GM21526 (cell line): ENCODE data around the gene SNAPC4.
"Not testable (repeated sequence)": the region's sequence is repeated elsewhere in the genome, so short reads cannot be mapped to it uniquely, and the experiment has no call there.

ENCODE experiments used
- ATAC-seq: cut with Tn5 transposase; IDR thresholded peaks from one replicate; pipeline ENCODE4 v1.9.1; 2021; ENCODE audit warnings: moderate library complexity; ENCODE audit not compliant: unreplicated experiment, low FRiP score

Gene SNAPC4

GRCh38 chr9:136410500-136411287 lies 10.7 kb upstream of the SNAPC4 start, which contains the start of the genes ENTR1 and PMPCA:
Gene ENTR1 (minus strand): TSS chr9:136410614. CDS start chr9:136410397, 217 bp downstream.
Gene PMPCA (plus strand): TSS chr9:136410658. CDS start chr9:136410669, 11 bp downstream.
- ATAC-seq, result peak; percentile 67

DNA sequence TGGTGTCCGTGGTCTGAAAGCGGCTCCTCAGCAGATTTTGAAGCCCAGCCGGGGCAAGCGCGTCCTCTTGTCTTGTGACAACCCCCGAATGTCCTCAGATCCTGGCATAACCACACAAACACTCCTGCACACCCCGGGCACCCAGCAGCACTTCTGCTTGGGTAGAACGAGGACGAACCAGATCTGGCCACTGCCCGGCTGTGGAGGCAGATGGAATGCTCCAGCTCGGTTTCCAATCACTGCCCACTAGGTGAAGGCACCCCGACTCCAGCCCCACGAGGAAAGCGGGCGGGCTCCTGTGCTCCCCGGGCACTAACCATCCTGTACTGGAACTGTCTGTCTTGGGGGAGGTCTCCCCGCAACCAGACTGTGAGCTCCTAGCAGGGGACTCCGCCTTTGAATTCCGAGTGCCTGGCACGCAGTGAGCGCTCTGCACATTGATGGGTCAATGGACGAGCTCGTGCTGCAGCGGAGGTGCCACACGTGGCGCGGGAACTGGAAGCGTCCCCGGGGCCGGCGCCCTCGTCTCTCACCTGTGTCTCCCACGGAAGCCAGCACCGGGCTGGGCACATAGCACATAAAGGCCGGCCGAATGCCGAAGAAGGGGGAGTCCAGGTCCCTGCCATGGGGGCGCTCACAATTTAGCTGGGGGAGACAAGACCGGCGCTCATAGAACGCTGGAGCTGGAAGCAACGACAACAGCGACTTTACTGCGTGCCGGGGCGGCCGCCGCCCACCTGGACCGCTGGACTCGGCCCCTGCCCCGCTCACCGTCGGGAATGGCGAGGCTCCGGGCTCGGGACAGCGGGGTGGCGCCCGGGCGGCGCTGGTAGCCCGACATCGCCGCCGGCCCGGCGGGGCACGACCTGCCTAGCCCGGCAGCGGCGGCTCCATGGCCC lies 9.8 kb upstream of the SNAPC4 start:
- peak; percentile 26 for ATAC-seq

- no peak for ATAC-seq
Observed at GRCh38 chr9:136407911-136408310, 7.9 kb upstream of the SNAPC4 start.

GRCh38 chr9:136407061-136407460 lies 7.1 kb upstream of the SNAPC4 start:
- not testable (repeated sequence) for ATAC-seq

GRCh38 chr9:136405904-136406303 lies 5.9 kb upstream of the SNAPC4 start:
- not testable (repeated sequence) for ATAC-seq

DNA sequence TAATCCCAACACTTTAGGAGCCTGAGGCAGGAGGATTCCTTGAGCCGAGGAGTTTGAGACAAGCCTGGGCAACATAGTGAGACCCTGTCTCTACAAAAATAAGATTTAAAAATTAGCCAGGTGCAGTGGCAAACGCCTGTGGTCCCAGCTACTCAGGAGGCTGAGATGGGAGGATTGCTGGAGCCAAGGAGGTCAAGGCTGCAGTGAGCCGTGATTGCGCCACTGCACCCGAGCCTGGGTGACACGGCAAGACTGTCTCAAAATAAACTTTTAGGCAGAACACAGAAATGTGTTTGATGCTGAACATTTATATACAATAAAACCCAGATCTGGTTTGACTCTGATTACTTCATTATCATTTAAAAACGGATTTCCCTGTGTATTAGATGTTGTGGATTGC lies 5.5 kb upstream of the SNAPC4 start:
- no peak for ATAC-seq

- ATAC-seq, result no peak
Observed at GRCh38 chr9:136404801-136405136, 4.8 kb upstream of the SNAPC4 start.

- ATAC-seq, result no peak
Observed at GRCh38 chr9:136403915-136404800, 4.2 kb upstream of the SNAPC4 start.

- no peak for ATAC-seq
Observed at GRCh38 chr9:136403538-136403914, 3.6 kb upstream of the SNAPC4 start.

GRCh38 chr9:136402067-136402466 lies 2.1 kb upstream of the SNAPC4 start:
- no peak for ATAC-seq

DNA sequence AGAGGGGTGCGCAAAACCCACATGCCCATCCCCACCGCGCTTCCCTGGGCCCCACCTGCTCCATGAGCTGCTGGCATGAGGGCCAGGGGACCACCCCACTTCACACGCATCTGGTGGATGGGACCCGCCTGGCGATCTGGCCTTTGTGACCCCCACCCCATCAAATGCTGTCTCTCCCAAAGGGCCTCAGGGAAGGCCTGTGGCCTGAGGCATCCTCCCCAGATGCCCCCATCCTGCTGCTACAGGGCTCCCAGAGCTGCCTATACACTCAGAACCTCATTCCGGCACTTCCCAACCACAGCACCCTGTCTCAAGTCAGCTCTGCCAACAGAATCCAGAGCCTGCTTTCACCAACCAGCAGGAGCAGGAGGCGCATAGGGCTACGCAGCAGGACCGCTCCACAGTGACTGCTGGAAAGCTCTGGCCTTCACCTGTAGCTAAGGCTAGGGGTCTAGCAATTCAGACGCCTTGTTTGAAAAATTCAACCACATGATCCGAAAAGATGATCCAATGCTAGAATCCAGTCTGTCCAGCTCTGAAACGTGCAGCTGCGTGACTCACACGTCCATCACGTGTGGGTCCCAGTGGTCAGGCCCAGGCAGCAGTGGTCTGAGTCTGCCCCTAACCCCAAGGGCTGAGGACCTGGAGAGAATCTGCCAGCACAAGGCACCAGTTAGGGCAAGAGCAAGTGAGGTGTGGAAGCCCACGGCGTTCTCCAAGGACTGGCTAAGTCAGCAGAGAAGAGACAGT lies 1.4 kb upstream of the SNAPC4 start:
- no peak for ATAC-seq

GRCh38 chr9:136399176-136400037 lies 563 bp downstream of the SNAPC4 start:
- ATAC-seq, result no peak

DNA sequence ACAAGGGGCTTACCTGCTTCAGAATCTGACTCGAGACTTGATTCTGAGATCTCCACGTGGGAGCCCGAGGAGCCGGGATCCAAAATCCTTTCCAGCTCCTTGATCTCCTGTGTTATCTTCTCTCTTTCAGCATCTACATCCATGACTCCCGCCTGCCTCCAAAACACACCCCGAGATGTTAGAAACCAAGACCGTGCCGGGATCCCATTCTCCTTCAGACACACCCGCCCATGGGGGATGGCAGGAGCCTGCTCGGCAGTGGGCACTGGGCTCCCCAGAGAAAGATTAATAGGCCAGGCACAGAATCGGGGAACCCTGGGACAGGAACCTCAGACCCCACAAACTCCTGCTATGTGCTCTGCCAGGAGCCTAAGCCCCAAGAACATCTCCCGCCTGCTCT lies 1.7 kb downstream of the SNAPC4 start:
- no peak for ATAC-seq

- ATAC-seq, result no peak
Observed at GRCh38 chr9:136397643-136398042, 2.3 kb downstream of the SNAPC4 start.

DNA sequence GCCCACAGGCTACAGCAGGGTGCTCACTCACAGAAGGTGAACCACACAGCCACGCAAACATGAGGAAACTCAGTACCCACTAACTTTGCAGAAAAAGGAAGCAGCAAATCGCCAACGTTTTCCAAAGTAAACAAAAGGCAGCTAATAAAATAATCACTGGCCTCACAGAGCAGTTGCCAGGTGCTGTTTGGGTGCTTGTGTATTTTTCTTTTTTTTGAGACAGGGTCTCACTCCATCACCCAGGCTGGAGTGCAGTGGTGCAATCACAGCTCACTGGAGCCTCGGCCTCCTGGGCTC lies 3.8 kb downstream of the SNAPC4 start:
- no peak for ATAC-seq

DNA sequence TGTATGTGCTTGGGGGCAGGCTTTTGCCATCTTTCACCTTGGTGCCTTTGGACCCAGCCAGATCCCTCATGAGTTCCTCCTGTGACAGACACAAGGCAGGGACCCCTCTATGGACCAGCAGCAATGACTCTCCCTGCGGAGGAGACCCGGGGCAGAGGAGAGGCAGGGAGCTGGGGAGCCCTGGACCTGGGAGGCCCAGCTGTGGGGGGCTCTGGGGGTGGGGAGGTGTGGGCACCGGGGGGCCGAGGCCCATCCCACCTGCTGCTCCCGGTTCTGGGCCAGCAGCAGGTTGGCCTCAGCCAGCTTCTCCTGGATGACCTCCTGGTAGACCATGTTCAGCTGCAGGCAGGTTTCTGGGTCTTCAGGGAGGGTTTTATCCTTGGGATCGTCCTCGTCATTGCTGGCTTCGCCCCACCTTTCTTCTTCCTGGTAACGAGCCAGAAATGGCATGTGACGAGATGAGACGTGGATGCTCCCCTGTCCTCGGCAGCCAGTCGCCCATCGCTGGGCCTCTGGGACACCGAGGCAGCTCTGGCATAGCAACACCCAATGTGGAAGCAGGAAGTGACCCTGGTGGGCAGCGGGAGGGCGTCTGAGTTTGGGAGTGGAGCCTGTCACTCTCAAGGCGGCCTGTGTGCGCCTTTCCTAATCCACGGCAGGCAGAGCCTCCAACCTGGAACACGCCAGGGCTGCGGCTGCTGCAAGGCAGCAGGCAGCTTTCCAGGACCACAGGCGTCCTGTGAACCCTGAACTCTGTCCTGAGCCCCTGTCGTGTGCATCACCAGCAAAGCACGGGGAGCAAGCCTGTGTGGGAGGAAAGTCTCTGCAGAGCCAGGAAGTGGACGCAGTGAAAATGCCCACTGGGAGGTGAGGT lies 4.4 kb downstream of the SNAPC4 start:
- ATAC-seq, result no peak

DNA sequence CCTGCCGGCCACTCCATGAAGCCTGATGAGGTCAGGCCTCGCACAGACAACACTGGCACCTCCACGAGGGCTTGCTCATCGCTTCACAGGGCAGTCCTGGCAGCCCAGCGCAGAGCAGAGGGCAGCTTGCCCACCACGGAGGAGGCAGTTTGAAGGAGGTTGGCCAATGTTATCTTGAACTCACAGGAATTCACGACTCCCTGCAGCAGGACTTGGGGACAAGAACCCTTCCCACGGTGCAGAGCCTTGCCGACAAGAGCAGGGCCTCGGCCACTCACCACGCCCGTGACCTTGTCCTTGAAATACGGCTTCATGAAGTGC lies 5.0 kb downstream of the SNAPC4 start:
- no peak for ATAC-seq

- ATAC-seq, result no peak
Observed at GRCh38 chr9:136394312-136395019, 5.5 kb downstream of the SNAPC4 start.
